CD14-positive monocyte (primary cell): ENCODE results near the gene HDAC8. TPM values are rescaled to one million over a fixed set of nuclear protein-coding genes. Genes with fewer than 3 reads are reported as not detected.

Experiments used
- DNase-seq, 3 donors: peaks; one replicate each; pipeline ENCODE4 v3.0.0-alpha.2; 2011 to 2022
- H2AFZ ChIP-seq: 2 replicates; pipeline ENCODE4 v1.6.0; 2012; ENCODE audit warnings: mild to moderate bottlenecking, low read depth, low read length, inconsistent platforms; ENCODE audit not compliant: insufficient read depth, poor library complexity, severe bottlenecking
- H3K27ac ChIP-seq, 2 donors: 1 replicate in 1 of 2; 2 replicates in 1 of 2; pipeline ENCODE4 v1.5.1; 2012 to 2013; ENCODE audit warnings: low read length in 2 of 2, control low read depth in 1 of 2, inconsistent platforms in 1 of 2, low read depth in 1 of 2, mild to moderate bottlenecking in 1 of 2
- H3K27me3 ChIP-seq, 2 donors: one replicate each; pipeline versions ENCODE4 v1.6.0 to v1.6.1; 2011 to 2013; ENCODE audit warnings: low read length in 2 of 2; ENCODE audit not compliant: control insufficient read depth in 2 of 2, insufficient read depth in 2 of 2
- H3K36me3 ChIP-seq, 2 donors: replicated peaks in 1 of 2; 1 replicate in 1 of 2; 2 replicates in 1 of 2; pipeline versions ENCODE4 v1.5.1 to v1.6.1; 2012 to 2013; ENCODE audit warnings: low read length in 2 of 2, control low read depth in 1 of 2, inconsistent platforms in 1 of 2, mild to moderate bottlenecking in 1 of 2; ENCODE audit not compliant: insufficient read depth in 2 of 2, control insufficient read depth in 1 of 2
- H3K4me1 ChIP-seq, 2 donors: 1 replicate in 1 of 2; 2 replicates in 1 of 2; pipeline versions ENCODE4 v1.5.1 to v1.6.1; 2012 to 2013; ENCODE audit warnings: low read length in 2 of 2, control low read depth in 1 of 2, inconsistent platforms in 1 of 2, mild to moderate bottlenecking in 1 of 2, moderate library complexity in 1 of 2; ENCODE audit not compliant: insufficient read depth in 2 of 2, control insufficient read depth in 1 of 2
- H3K4me2 ChIP-seq: replicated peaks from 2 replicates; pipeline ENCODE3; 2012; ENCODE audit warnings: low read length, moderate library complexity, mild to moderate bottlenecking; ENCODE audit not compliant: poor library complexity, severe bottlenecking; ENCODE audit errors: extremely low read depth
- H3K4me3 ChIP-seq, 3 experiments: fragments of 200-600 bp in 1 of 3; sonication (generic) in 1 of 3; replicated peaks in 1 of 3; 1 replicate in 2 of 3; 2 replicates in 1 of 3; pipeline ENCODE4 v1.5.1; 2011 to 2013; ENCODE audit warnings: low read length in 3 of 3, mild to moderate bottlenecking in 3 of 3, control low read depth in 2 of 3, low read depth in 2 of 3, inconsistent platforms in 1 of 3, moderate library complexity in 1 of 3
- H3K79me2 ChIP-seq: 2 replicates; pipeline ENCODE4 v1.6.0; 2012; ENCODE audit warnings: mild to moderate bottlenecking, control low read depth, inconsistent platforms, low read length, moderate library complexity; ENCODE audit not compliant: insufficient read depth
- H3K9ac ChIP-seq: 2 replicates; pipeline ENCODE4 v1.6.0; 2017; ENCODE audit warnings: low read length, mild to moderate bottlenecking; ENCODE audit not compliant: insufficient read depth, poor library complexity, severe bottlenecking
- H3K9me3 ChIP-seq, 2 donors: replicated peaks in 1 of 2; 1 replicate in 1 of 2; 2 replicates in 1 of 2; pipeline versions ENCODE4 v1.5.1 to v1.6.1; 2012 to 2013; ENCODE audit warnings: low read length in 2 of 2, control low read depth in 1 of 2; ENCODE audit not compliant: control insufficient read depth in 1 of 2, insufficient read depth in 1 of 2
- H4K20me1 ChIP-seq: 2 replicates; pipeline ENCODE4 v1.6.0; 2012; ENCODE audit warnings: mild to moderate bottlenecking, low read length, control low read depth, moderate library complexity; ENCODE audit not compliant: insufficient read depth
- H3K27ac Mint-ChIP-seq, 7 donors: one replicate each; pipeline ENCODE4 v1.8.0; 2020; ENCODE audit warnings: mild to moderate bottlenecking in 7 of 7, mixed read lengths in 7 of 7, moderate library complexity in 6 of 7, inconsistent platforms in 2 of 7
- H3K27me3 Mint-ChIP-seq, 3 donors: one replicate each; pipeline ENCODE4 v1.8.0; 2021 to 2022; ENCODE audit warnings: low read depth in 3 of 3, mild to moderate bottlenecking in 3 of 3, mixed read lengths in 3 of 3, moderate library complexity in 3 of 3, inconsistent platforms in 1 of 3
- H3K36me3 Mint-ChIP-seq, 2 donors: one replicate each; pipeline ENCODE4 v1.8.0; 2020; ENCODE audit warnings: mixed read lengths in 2 of 2, inconsistent platforms in 1 of 2, mild to moderate bottlenecking in 1 of 2
- H3K4me1 Mint-ChIP-seq: one replicate; pipeline ENCODE4 v1.8.0; 2020; ENCODE audit warnings: mild to moderate bottlenecking, mixed read lengths
- H3K4me3 Mint-ChIP-seq, 2 donors: one replicate each; pipeline ENCODE4 v1.8.0; 2020; ENCODE audit warnings: mild to moderate bottlenecking in 2 of 2, mixed read lengths in 2 of 2, moderate library complexity in 1 of 2
- H3K9me3 Mint-ChIP-seq, 7 donors: one replicate each; pipeline ENCODE4 v1.8.0; 2020 to 2022; ENCODE audit warnings: mixed read lengths in 7 of 7, mild to moderate bottlenecking in 6 of 7, moderate library complexity in 6 of 7, inconsistent platforms in 2 of 7
- CTCF ChIP-seq: fragments of 200-600 bp; IDR thresholded peaks from one replicate; pipeline ENCODE4 v1.8.0; 2022; ENCODE audit warnings: antibody characterized with exemption, mild to moderate bottlenecking
- WGBS: methylation state at CpG from one replicate; pipeline ENCODE4 v1.1.5; 2013; ENCODE audit warnings: missing lambda C conversion rate; ENCODE audit not compliant: insufficient coverage; 5-methylcytosine and 5-hydroxymethylcytosine counted together
- intact Hi-C, 2 donors: fragments of 100-400 bp; cut with micrococcal nuclease; formaldehyde crosslinking; loops; one replicate each; pipeline versions ENCODE4 v1.15.0 to v1.15.1; 2023
- polyA plus RNA-seq, 3 donors: library from polyadenylated mRNA; depleted of rRNA in 1 of 3; unstranded in 2 of 3; stranded (reverse) in 1 of 3; fragments of 300-500 nt in 2 of 3; fragments of >200 nt in 1 of 3; fragmentation: Illumina TruSeq in 2 of 3; gene quantifications; 1 replicate in 2 of 3; 2 replicates in 1 of 3; pipeline ENCODE4 v1.2.3, GENCODE V29; 2012 to 2021

HDAC8 gene
- polyA plus RNA-seq, 3 donors: 14.3 to 22.9 (median 20.5) TPM

GRCh38 chrX:72539822-72540221 is 32.8 kb downstream of the HDAC8 start:
- no CpG with 5 or more reads among the region's 2 CpGs for WGBS
- H4K20me1 ChIP-seq: no peaks in the 10 kb centered on the region

GRCh38 chrX:72536542-72536941 is 36.1 kb downstream of the HDAC8 start:
- peaks cover 5 to 10% of the 10 kb centered on the region in 2 donors for H3K36me3 Mint-ChIP-seq
- no peaks in the 10 kb centered on the region for H3K4me1 Mint-ChIP-seq
- Histone ChIP-seq H3K4me2 (no peak overlapping the region), H3K9ac (no peak overlapping the region), H3K9me3 (no peaks in the 10 kb centered on the region), H3K27ac (no peak overlapping the region), H3K4me1 (no peaks in the 10 kb centered on the region), H4K20me1 (no peaks in the 10 kb centered on the region), H3K36me3 (no peaks in the 10 kb centered on the region), H3K79me2 (no peaks in the 10 kb centered on the region), H3K27me3 (no peaks in the 10 kb centered on the region), H2AFZ (no peak overlapping the region), H3K4me3 (no peak overlapping the region)
- intact Hi-C loops: no loop called here
- H3K4me3 Mint-ChIP-seq: no peak overlapping the region
- H3K27ac Mint-ChIP-seq: no peak overlapping the region
- no peaks in the 10 kb centered on the region for H3K9me3 Mint-ChIP-seq
- H3K27me3 Mint-ChIP-seq: no peaks in the 10 kb centered on the region
- no peak for DNase-seq
- WGBS: no CpG with 5 or more reads among the region's 1 CpG
- TF ChIP-seq CTCF: no peak

More at GRCh38 chrX:72539822-72540221, 32.8 kb downstream of the HDAC8 start:
- no peak for DNase-seq
- H3K4me1 Mint-ChIP-seq: no peaks in the 10 kb centered on the region
- TF ChIP-seq CTCF: no peak
- no peak overlapping the region for H3K4me3 ChIP-seq
- no peak overlapping the region for H3K4me3 Mint-ChIP-seq
- H3K79me2 ChIP-seq: no peaks in the 10 kb centered on the region
- H3K9me3 ChIP-seq: no peaks in the 10 kb centered on the region
- no peak overlapping the region for H2AFZ ChIP-seq
- no peaks in the 10 kb centered on the region for H3K9me3 Mint-ChIP-seq
- H3K27ac ChIP-seq: no peak overlapping the region
- intact Hi-C loops: no loop called here
- no peak overlapping the region for H3K4me2 ChIP-seq
- H3K27me3 Mint-ChIP-seq: no peaks in the 10 kb centered on the region
- peaks cover 7 to 27% of the 10 kb centered on the region in 2 donors for H3K36me3 Mint-ChIP-seq
- H3K4me1 ChIP-seq: no peaks in the 10 kb centered on the region
- H3K9ac ChIP-seq: no peak overlapping the region
- peaks cover 7 to 9% of the 10 kb centered on the region in 2 donors for H3K36me3 ChIP-seq
- no peaks in the 10 kb centered on the region for H3K27me3 ChIP-seq
- H3K27ac Mint-ChIP-seq: no peak overlapping the region
